GM18858 (cell line): ENCODE data around the gene RPS17.
A peak's percentile ranks its signal among the peaks of the same experiment; 100 is the strongest.

Experiments
- ATAC-seq: cut with Tn5 transposase; IDR thresholded peaks from one replicate; pipeline ENCODE4 v1.9.1; 2021; ENCODE audit not compliant: unreplicated experiment

RPS17 gene

DNA sequence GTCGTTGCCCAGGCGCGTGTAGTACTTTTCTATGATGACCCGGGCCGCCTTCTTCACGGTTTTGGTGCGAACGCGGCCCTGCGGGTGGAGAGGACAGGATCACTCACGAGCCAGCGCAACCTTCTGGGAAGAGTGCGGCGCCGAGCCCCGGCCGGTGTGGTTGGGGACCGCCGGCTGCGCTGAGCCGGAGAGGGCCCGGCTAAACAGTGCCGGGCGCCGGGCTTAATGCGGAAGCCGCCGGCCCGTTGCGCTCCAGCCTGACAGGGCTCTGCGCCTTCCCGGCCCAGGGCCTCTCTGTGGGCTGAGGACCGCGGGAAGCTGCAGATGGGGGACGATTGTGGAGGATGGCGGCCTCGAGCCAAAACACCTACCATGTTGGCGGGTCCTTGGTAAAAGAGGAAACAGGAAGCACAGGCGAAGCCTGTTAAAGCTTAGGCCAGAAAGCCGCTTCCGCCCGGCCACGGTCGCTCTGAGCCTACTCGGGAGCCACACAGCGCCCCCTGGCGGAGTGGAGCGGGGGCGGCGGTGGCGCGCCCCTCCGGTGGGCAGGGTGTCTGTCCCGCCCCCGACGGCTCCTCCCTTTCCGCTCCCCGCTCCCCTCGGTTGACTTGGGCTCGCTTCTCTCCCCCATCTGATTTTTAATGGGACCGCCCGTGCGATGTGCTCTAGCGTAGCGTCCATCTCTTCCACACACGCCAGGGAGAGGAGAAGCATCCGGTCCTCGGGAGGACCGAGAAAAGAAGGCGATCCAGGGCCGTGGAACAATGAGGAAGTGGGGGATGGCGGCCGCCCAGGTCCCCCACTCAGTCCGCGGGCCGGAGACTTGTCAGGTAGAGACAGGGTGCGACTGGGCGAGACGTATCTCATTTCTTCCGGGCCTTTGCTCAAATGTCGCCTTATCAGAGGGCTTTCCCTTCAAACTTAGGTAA lies at the start of gene RPS17:
RPS17 (minus strand) TSS at position 403 of the 929 bp plus-strand sequence; CDS start at position 374, 29 bp downstream.
- ATAC-seq: peak; percentile 78

DNA sequence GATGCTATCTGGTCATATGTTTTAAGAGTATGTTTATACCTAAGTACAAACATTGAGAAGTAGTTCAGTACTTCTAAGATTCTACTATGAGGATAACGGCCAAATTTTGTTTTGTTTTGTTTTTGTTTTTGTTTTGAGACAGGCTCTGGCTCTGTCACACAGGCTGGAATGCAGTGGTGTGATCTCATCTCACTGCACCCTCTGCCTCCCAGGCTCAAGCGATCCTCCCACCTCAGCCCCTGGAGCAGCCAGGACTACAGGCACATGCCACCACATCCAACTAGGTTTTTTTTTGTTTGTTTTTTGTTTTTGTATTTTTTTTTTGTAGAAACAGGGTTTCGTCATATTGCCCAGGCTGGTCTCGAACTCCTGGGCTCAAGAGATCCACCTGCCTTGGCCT lies 47.5 kb upstream of the RPS17 start:
- no peak for ATAC-seq

DNA sequence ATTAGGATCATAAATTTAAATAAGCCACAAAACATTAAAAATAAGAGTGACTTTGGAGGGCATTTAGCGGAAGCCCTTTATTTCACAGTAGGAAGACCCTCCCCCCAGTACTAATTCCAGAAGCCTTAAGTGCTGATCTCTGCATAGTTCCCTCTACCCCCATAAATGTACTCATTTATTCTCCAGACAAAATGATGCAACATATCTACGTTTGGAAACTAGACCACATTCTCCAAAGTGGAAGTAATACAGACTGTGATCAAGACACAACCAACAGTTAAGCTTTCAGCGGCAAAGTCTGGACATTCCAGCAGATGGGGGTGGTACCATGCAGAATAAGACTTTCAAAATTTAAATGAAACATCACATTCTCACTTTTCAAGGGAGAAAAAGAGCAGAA lies 44.8 kb upstream of the RPS17 start:
- ATAC-seq: no peak

DNA sequence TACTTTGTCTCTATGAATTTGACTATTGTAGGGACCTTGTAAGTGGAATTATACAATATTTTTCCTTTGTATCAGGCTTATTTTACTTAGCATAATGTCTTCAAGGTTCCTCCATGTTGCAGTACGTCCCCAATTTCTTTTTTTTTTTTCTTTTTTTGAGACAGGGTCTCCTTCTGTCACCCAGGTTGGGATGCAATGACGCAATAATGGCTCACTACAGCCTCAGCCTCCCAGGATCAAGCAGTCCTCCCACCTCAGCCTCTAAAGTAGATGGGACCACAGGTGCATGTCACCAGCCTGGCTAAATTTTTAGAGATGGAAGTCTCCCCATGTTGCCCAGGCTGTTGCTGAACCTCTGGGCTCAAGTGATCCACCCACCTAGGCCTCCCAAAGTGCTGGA lies 40.5 kb upstream of the RPS17 start:
- ATAC-seq: no peak

DNA sequence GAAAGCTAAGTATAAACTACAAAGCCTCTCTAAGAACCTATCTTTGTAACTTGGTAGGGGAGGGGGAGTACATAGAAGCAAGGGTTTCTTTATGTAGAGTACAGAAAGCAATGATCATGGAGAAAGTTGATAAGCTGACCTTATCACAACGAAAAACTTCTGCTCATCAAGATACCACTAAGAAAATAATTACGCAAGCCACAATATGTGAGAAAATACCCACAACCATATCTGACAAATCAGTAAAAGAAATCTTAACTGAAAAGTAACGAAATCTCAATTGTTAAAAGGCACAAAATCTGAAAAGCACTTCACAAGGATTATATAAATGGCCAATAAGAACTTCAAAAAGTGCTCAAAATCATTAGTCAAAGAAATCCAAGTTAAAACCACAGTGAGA lies 35.1 kb upstream of the RPS17 start:
- no peak for ATAC-seq

DNA sequence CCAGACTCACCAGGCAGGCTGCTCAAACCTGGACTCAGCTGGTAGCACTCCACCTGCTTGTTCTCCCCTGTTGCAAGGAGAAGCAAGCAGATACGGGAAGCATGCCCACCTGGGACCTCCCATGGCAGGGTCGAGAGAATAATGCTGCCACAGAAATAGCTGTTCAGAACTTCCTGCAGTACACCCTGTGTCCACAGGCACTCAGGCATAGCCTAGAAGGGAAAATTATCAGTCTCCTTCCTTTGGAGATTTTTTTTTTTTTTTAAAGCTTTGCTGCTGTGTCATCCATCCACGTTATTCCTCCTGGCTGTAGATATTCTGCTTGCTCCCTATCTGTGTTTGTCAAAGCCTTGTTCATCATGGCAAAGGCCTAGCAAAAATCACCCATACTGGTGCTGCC lies 32.7 kb upstream of the RPS17 start:
- ATAC-seq: no peak

DNA sequence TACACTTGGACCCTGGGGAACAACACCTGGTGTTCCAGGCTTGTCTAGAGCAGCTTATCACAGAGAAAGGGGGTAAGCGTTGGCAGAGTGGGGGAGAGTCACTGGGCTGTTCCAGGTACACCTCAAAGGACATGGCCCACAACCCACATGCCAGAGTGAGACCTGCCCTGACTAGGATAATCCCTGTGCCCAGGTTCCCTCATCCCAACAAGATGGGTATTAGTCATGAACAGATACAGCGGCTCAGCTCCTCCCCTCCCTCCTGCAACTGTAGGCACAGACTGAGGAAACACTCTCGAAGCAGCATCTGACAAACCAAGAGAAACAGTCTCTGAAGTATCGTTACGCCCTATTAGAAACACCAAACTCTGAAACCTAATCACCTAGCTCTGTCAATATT lies 32.1 kb upstream of the RPS17 start:
- ATAC-seq: no peak

DNA sequence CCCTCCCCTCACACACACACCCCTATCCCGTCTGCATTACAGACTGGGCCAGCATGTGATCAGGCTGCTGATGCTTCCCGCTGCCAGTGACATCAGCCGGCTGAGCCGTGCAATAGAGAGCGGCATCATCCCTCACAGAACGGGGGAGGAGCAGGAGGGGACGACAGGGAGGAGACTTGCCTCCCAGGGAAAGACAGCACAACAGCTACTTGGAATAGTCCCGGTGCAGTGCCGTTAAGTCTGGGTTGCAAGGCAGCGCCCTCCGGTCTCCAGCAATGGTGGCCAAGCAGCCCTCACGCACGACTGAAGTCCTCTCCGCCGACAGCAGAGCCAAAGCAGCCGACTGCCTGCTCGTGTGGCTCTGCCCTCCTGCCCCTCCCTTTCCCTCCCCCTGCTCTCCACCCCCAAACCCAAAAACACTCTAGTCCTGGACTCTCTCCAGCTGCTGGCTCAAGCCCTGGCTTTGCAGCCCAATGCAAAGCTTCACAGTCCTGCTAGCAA lies 31.5 kb upstream of the RPS17 start:
- ATAC-seq: no peak

DNA sequence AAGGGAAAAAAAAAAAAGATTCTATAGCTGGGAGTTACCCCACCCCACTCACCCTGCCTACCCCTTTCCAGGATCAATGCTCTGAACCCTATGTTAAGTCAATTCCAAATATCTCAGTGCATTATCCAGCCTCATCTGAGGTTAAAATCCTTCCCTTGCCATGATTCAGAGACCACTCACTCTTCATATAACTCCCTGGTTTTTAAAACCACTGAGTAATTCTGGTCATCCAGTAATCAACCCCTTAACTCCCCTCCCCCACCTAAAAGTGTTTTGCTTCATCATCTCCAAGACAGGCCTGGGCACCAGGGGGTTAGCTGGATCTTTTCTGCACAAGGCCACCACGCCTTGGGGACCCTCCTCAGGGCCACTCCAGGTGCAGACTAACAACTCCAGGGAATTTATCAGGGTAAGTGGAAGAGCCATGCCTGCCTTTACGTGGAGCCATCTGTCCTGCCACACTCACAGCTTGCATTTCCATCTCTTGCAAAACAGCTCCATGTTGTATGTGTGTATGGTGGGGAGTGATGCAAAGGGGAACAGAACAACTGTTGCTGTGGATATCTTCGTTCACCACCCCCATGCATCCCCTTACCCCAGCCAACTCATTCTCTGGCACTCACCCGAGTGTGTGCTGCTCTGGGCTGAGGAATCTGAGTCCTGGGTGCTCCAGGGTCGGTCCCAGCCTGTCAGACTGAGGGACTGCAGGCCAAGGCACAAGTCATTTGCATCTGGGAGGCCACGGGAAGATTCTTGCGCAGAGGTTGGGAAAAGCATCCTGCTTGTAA lies 30.7 kb upstream of the RPS17 start:
- no peak for ATAC-seq

DNA sequence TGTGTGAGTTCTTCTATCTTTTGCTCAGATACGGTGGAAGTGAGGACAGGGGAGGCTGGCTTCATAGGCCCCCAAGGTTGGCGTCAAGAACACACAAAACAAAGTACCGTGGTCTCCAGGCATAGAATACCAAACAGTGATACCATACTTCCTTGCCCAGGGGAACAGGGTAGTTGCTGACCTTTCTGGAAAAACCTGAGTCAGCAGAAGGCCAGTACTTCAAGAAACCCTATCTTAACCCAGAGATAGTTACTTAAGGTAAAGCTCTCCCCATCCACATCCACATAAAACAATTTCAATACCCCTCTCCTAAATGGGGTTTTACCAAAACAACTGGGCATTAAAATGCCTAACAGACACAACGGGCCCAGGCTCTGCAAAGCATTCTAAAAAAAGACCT lies 29.6 kb upstream of the RPS17 start:
- ATAC-seq: no peak

DNA sequence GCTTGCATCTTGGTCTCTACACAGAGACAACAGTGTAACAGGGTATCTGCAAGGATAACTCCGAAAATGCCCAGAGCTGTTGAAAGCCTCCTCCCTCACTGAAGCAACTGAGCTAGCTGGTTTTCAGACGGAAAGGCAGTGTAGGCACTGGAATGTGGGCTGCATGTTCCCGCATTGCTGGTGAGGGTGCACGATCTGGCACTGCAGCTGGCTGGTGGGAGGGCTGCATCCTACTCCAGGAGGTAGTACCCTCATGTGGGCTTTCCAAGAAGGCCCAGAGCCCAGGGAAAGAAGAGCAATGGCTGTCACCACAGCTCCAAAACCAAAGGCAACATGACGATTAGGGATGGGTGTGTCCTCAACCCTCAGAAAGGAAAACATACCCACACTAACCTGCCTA lies 28.7 kb upstream of the RPS17 start:
- no peak for ATAC-seq

DNA sequence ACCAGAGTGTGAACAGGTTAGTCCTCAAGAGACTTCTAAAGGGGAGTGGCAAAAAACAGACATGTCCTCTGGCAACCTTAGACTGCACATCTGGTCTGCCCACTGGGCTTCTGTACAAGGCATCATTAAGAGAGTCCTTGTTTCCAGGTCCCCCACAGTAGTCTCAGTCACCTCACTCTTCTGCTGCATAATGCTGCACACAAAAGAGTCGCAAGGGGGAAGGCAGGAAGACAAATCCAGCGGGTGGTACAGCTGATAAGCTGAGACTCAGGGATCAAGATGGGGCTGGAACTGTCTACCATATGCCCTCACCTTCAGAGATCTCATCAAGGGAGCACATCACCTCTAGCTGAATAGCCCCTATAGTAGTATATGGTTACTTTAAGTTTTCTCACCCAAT lies 27.4 kb upstream of the RPS17 start:
- no peak for ATAC-seq

DNA sequence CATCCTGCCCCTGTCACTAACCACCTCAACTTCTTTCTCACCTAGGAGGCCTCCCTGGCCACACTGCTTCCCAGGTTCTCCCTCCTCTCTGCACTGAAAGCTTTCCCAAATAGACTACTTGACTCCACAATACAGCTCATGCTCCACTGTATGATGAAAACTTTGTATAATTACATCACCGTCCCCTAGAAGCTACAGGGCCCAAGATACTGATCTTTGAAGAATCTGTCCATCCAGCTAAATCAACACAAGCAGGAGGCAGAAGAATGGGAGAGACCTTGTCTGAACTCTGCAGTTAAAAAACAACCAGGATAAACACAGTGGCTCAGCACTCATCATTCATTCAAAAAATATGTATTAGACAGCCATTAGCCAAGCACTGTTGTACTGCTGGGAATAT lies 26.4 kb upstream of the RPS17 start:
- no peak for ATAC-seq

DNA sequence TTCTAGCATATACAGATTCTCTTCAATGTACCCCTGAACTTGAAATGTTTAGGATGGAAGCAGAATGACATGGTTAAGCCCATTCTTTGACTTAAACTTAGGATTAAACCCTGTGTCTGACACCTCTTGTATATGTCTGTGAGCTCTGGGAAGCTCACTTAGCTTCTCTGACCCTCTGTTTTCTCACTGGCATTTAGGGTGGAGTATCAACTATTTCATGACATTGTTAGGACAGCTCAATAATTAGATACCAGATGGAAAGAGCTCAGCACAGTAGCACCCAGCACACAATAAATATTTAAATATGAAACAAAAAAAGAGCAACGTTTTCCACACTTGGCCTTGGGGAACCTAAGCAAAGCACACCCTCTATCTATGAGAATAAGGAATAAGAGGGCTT lies 18.2 kb upstream of the RPS17 start:
- ATAC-seq: no peak

DNA sequence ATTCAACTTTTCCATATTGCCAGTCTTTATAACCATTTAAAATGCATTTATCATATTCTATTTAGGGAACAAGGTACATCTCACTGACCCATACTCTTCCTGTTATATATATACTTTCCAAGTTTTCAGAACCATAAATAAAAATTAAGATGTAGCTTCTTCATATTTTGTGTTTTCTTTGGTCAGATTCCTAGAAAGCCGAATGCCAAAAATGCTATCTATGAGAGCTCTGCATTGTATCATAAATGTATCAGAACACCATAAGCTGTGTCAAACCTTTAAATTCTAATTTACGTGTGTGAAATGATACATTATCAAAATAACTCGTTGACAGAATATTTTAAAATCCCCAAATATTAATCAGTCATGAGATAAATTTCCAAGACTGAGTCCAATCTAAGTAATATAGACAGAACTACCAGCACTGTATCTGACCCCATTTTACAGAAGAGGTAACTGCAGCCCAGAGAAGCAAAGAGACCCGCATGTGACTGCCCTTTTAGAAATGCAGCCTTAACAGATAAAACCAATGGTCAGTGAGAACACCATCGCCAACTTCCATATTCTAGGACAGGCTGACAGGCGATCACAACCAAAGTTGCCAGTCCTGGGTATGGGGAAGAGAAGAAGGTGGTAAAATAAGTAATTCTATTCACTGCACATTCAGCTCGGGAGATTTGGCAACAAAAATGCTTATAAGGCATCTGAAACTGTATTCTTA lies 16.2 kb upstream of the RPS17 start:
- no peak for ATAC-seq

DNA sequence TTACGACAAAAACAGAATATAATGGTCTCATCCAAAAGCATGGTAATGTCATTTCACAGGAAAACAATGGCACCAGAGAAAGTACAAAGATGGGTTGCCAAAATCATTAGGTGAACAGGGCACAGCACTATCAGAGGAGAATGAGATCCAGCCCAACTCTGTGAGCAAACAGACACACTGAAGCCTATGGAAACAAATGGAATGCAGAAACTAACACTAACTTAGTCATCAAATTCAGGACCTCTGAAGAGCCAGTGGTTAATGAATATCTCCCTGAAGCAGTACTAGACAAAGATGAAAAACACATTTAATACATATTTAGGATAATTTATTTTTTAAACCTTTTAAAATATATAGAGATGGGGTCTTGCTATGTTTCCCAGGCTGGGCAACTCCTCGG lies 14.6 kb upstream of the RPS17 start:
- no peak for ATAC-seq

DNA sequence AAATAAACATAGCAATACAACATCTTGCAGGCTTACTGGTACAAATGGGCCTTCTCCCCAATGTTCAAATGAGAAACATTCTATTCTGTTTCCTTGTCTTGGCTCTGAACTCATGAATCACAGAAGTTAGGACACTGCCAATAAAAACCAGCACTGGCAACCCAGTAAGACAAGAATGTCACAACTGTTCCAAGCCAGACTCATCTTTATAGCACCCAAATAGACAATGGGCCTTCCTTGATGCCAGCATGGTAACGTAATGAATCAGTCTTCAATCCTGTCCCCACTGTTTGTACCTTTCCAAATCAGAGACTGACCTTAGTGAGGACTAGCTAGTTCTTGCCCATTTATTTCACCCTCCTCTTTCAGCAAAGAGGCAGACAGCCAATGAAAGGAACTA lies 14.1 kb upstream of the RPS17 start:
- ATAC-seq: no peak

DNA sequence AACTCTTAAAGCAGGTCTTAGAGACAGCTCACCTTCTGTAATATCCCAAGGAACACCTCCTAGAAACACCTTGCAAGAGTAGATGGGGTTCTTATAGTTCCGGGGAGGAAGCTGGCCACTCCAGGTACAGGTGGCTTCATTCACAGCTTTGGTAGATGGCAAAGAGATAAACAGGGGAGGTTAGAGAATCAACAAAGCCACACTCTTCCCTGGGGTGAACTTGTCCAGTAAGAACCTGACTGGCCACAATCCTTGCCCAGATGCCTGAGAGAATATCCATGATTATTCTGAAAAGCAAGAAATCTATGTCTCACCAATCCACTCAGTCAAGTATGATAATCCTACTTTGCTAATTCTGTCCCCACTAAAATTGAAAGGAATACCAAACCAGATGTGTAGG lies 13.6 kb upstream of the RPS17 start:
- no peak for ATAC-seq

DNA sequence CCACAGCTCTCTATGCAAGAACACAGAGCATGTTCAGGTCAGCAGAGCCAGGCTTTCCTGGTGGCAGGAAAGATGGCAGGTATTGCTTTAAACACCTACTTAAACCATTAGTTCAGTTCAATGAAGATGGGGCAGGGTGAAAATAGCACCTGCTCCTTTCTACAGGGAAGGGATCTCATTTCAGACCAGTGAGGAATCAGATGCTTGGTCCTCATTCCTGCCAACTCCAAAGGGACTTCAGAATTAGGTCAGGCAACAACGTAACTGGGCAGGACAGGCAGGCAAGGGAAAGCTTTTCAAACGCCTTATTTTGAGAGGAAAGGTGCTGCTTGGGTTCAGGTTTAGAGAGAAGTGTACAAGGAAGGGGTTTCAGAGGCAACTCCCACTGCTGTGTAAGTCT lies 12.6 kb upstream of the RPS17 start:
- ATAC-seq: no peak

DNA sequence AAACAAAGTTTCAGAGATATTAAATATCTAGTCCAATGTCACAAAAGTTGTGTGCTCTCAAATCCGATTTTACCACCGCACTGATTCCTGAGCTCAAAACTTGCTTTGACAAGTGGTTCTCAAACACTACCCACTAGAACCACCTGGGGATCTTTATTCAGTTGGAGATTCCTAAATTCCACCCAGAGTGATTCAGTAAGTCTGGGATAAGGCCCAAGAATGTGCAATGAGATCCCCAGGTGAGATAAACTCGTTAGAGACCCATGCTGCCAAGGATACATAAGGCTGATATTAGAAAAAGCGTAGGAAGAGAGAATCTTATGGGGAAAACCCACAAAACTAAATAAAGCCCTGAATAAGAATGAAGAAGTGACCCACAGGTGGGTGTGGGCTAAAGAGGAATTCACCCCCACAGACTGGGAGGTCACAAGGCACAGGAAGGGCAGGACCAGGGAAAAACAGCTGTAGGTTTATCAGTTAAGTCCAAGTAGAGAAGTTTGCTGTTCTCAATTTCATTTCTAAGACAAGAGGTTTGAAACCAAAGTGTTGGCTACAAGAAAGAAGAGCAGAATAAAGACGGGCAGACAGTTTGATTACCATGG lies 11.5 kb upstream of the RPS17 start:
- peak; percentile 61 for ATAC-seq

DNA sequence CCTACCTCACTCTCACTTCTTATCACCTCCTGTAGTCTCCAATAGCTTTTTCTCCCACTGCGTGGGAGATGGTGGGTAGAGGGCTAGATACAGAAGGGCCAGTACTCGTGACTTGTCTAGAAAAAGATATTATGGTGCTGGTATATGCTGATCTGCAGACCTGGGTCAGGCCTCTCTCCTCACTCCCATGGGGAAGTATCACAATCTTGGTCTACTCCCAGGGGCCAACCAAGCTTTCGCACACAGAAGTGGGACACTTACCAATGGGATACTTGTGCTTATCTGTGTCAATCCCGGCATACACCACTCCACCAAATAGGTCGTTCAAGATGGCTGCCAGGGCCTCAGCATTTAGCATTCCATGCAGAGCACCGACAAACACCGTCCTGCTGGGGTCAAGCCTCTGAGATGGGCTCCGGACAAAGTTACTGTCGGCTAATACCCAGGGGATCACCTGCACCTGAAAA lies 9.0 kb upstream of the RPS17 start:
- ATAC-seq: no peak
